AML-193 (cell line): ENCODE data around the gene VTI1A.
"Not testable (repeated sequence)": the region's sequence is repeated elsewhere in the genome, so short reads cannot be mapped to it uniquely, and the experiment has no call there.

Experiments
- DNase-seq, 2 experiments: peaks; one replicate each; lab custom pipeline; 2025; lab: John Stamatoyannopoulos, UW

VTI1A gene

DNA sequence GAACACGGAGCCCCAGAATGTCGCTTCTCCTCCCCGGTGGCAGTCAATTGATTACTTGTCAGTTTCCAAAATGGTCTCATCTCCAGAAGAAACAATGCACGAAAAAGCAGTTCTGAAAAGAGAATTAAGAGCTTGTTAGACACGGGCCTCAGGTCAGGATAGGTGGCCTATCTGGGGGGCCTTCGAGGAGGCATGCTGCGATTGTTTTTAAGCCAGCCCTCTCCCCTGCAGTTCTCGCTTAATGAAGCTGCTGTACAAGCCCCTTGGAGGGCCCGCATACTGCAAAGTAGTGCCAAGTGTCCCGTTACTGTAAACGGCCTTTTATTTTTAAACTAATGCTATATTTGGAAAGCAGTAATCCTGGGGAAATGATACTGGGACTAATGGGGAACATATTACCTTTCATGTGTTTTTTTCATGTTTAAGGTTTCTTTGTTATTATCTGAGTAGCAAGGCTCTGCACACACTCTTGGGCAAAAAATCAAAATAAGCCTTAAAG, 388.3 kb downstream of the VTI1A start:
- no peak for DNase-seq

GRCh38 chr10:112835944-112836451, 389.0 kb downstream of the VTI1A start:
- DNase-seq: no peak

GRCh38 chr10:112838784-112839481, 391.9 kb downstream of the VTI1A start:
- no peak for DNase-seq

DNA sequence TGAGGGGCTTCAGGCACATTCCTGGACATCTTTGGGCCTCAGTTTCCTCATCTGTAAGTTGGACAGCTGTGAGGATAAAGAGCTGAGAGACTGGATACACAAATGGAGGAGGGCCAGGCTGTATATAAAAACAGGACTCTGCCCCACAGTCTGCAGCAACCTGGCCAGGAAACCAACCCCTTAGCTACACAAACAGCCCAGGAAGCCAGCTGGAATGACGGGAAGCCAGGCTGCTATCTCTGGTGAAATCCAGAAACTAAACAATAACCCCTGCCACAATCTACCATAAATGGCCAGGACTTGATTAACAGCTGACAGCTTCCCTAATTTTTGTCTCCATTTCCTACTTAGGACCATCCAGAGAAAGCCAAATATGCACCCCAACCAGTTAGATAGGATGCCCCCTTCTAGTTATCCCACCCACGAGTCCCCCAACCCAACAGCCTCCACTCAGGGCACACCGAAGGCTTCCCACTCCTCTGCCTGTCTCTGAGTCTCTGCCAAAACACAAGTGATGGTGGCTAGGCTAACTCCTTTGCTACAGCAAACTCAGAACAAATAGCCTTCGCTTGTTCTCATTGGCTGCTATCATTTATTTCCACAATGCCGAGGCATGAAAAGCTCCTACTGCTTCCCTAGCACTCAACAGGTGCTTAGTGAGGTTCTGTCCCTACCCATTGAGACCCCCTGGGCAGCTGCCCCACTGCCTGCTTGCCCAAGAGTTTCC, 393.1 kb downstream of the VTI1A start:
- no peak for DNase-seq

DNA sequence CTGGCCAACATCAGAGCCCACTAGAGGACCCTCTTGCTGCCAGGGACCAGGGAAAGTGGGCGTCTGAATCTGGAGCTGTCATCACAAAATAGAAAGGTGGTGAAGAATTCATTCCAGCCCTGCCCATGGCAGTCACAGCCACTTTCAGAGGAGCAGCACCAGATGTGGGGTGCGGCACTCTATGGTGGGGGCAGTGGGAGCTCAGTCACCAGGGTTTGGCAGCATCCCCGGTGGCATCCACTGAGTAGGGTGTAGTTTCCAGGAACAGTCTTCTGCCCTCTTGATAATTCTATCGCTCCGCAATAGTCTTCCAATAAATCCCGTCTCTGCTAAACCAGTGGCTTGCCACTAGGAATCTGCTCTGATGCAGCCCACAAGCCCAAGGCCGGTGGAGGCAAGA, 394.5 kb downstream of the VTI1A start:
- no peak for DNase-seq

DNA sequence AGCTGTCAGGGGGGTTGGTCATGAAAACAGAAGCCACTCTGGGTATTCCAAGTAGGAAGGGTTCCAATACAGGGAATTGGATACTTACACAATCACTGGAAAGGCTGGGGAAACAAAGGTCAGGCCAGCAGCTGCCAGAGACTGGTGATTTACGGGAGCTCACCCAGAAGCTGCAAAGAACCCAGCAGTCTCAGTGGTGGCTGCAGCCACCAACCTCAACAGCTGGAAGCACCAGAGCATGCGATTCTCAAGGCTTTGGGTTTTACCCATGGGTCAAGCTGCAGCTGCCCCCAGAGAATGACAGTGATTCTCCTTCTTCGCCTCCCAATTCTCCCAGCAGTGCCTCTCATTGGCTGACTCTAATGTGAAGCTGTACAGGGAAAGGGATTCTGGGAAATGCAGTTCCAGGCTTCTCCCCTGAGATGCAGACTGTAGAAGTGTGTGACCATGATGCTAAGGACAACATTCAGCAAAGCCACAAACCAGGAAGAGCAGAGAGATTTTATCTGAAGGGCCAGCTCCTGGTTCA, 395.9 kb downstream of the VTI1A start:
- no peak for DNase-seq

DNA sequence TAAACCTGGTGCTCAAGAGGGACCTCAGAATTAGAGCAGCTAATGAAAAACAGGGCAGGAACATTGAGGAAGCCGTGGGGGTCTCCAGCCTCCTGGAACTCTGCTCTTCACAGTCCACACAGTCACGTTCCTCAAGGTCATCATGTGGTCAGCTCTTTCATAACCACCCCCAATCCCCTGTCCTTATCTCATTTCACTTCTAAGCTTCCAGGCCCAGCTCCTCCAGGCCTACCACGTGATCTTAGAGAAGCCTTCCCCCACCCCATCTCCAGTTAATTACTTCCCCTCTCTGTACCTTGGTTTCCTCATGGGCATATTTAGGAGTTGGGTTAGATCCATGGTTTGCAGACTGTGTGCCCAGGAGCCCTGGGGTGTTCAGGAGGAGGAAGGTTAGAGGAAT, 396.6 kb downstream of the VTI1A start:
- DNase-seq: no peak

- no peak for DNase-seq
Observed at GRCh38 chr10:112844681-112845544, 397.9 kb downstream of the VTI1A start.

GRCh38 chr10:112847778-112848177, 400.8 kb downstream of the VTI1A start:
- no peak for DNase-seq

GRCh38 chr10:112848228-112848627, 401.2 kb downstream of the VTI1A start:
- no peak for DNase-seq

DNA sequence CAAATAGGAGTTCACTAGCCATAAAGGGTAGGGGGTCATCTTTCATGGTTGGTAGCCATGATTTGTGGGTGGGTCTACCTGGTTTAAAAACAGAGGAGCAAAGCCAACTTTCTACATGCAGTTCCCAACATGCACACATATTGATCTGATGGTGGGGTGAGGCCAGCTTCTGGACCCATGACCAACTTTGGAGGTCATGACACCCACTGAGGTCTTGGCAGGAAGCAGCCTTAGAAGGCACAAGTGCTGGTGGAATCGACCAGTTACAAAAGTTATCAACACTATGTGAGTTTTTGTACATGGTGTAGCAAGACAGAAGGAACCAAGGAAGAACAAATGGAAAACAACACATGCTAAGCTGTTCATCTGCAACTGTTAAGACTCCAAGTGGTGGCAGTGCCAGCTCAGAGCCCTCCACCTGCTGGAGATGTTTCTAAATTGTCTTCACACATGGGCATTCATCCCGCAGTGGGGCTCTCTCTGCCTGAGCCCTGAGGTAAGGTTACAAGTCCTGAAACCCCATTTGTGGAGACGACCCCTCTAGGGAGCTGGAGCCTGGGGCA, 401.9 kb downstream of the VTI1A start:
- DNase-seq: no peak

- DNase-seq: no peak
Observed at GRCh38 chr10:112849546-112849945, 402.5 kb downstream of the VTI1A start.

DNA sequence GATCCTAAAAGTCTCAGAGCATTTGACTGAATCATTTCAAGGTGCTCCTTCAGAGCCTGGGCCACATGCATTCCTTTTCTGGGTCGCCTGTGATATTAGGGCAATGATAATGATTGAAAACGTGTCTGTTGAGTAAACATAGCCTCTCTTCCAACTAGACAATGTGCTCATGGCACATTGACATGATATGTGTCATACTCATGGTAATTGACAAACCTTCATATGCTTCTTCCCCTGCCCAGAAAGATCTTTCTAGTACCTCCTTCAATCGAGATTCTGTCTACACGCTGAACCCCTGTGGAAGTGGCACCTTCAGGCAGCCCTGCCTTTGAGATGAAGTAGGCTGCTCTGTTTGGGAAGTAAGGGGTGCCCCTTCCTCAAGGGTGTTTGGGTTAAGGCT, 404.2 kb downstream of the VTI1A start:
- no peak for DNase-seq

- DNase-seq: no peak
Observed at GRCh38 chr10:112851588-112852211, 404.7 kb downstream of the VTI1A start.

DNA sequence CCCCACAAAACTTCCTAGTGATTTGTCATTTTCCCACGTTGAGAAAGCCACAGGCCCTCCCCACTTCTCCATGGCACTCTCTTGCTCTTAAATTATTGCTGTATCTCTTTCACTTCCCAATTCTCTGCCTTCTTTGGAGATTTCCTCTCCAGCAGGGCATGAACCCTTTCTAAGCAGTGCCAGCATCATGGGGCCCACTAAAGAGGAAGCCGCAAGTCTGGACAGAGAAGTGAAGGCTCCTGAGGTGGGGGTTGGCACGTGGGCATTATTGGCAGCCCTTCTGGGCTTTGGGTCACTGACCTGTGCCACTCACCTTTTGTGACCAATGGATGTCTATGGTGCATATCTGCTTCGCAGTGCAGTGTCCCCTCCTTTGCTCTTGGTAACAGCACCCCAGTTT, 405.3 kb downstream of the VTI1A start:
- no peak for DNase-seq

GRCh38 chr10:112855134-112855533, 408.1 kb downstream of the VTI1A start:
- no peak for DNase-seq

GRCh38 chr10:112857493-112857892, 410.5 kb downstream of the VTI1A start:
- DNase-seq: no peak

DNA sequence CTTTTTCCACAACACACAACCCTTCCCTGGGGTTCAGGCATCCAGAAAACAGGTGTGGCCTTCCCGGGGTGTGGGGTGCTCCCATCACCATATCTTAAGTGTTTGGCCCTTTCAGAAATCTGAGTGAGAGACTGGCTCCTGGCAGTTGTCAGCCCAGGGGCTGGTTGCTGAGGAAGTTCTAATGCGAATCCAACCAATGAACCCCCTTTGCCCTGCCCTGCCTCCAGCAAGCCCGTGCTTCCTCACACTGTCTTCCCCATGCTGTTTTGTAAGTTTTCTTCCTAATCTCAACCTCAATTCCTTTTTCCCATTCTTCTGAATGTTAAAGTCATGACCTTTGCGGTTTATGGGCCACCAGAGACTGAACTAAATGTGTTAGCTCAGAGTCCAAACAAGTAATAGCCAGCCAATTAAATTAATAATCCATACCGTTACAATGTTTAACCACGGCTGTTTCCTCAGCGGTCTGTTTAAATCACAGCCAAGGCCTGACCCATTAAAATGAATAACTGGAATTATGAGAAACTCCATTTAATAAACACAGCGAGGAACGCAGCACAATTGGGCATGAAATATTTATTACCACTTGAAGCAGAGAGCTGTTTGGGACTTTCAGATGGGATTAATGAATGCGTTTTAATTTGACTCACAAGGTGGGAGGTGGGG, 412.1 kb downstream of the VTI1A start:
- DNase-seq: no peak

- no peak for DNase-seq
Observed at GRCh38 chr10:112859793-112860192, 412.8 kb downstream of the VTI1A start.

DNA sequence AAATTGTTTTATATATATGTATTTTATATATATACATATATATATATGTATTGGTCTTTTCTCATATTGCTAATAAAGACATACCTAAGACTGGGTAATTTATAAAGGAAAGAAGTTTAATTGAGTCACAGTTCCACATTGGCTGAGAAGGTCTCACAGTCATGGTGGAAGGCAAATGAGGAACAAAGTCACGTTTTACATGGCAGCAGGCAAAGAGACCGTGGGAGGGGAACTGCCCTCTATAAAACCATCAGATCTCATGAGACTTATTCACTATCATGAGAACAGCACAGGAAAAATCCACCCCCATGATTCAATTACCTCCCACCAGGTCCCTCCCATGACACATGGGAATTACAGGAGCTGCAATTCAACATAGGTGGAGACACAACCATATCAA, 416.4 kb downstream of the VTI1A start:
- not testable (repeated sequence) for DNase-seq
